IPS DF 4.7 (cell line): Measurements from ENCODE around the gene IL6R.
"Not testable (repeated sequence)": the region's sequence is repeated elsewhere in the genome, so short reads cannot be mapped to it uniquely, and the experiment has no call there.

Experiments
- DNase-seq: peaks from one replicate; pipeline ENCODE4 v3.0.0-alpha.2; 2013; ENCODE audit warnings: low spot score; ENCODE audit errors: extremely low read depth

Gene IL6R

GRCh38 chr1:154406886-154407197 lies 1.7 kb downstream of the IL6R start:
- DNase-seq, result no peak

GRCh38 chr1:154407198-154408091 lies 2.3 kb downstream of the IL6R start:
- no peak for DNase-seq

GRCh38 chr1:154408174-154408777 lies 3.1 kb downstream of the IL6R start:
- no peak for DNase-seq

- no peak for DNase-seq
Measured at GRCh38 chr1:154410185-154410827, 5.2 kb downstream of the IL6R start.

GRCh38 chr1:154411525-154411924 lies 6.4 kb downstream of the IL6R start:
- no peak for DNase-seq

- DNase-seq, result no peak
Measured at GRCh38 chr1:154413177-154413783, 8.1 kb downstream of the IL6R start.

GRCh38 chr1:154414606-154415005 lies 9.5 kb downstream of the IL6R start:
- no peak for DNase-seq

- DNase-seq, result no peak
Measured at GRCh38 chr1:154416471-154417337, 11.6 kb downstream of the IL6R start.

GRCh38 chr1:154417338-154417608 lies 12.1 kb downstream of the IL6R start:
- DNase-seq, result no peak

GRCh38 chr1:154418062-154418921 lies 13.1 kb downstream of the IL6R start:
- DNase-seq, result no peak

GRCh38 chr1:154418923-154419619 lies 13.9 kb downstream of the IL6R start:
- no peak for DNase-seq

GRCh38 chr1:154419620-154420571 lies 14.8 kb downstream of the IL6R start:
- no peak for DNase-seq

- no peak for DNase-seq
Measured at GRCh38 chr1:154420961-154421924, 16.1 kb downstream of the IL6R start.

GRCh38 chr1:154422049-154422448 lies 16.9 kb downstream of the IL6R start:
- DNase-seq, result not testable (repeated sequence)

GRCh38 chr1:154422521-154422920 lies 17.4 kb downstream of the IL6R start:
- no peak for DNase-seq

GRCh38 chr1:154423304-154423987 lies 18.3 kb downstream of the IL6R start:
- DNase-seq, result no peak

GRCh38 chr1:154423988-154424326 lies 18.8 kb downstream of the IL6R start:
- no peak for DNase-seq
